Measurements from ENCODE around the gene GNG2. TPM values are rescaled to one million over a fixed set of nuclear protein-coding genes. Genes with fewer than 3 reads are reported as not detected.

GNG2 gene
- 100 to 1,000 TPM; 131 to 132 TPM for total RNA-seq

GRCh38 chr14:51860164-51860824 is at the start of gene GNG2:
TSS of gene GNG2 (plus strand) at chr14:51860612. CDS start at chr14:51950679, 90,067 bp downstream.
- Mint-ChIP-seq H3K4me1 (peaks cover 49% of the 10 kb centered on the region), H3K27me3 (no peaks in the 10 kb centered on the region), H3K27ac (peak within 1 kb of the TSS; percentile 91), H3K4me3 (peak within 1 kb of the TSS; percentile 90), H3K36me3 (peaks cover 29% of the 10 kb centered on the region), H3K9me3 (peaks cover 10% of the 10 kb centered on the region)
- DNase-seq, result peak; percentile 81

- Mint-ChIP-seq H3K4me3 (no peak overlapping the region), H3K36me3 (no peaks in the 10 kb centered on the region), H3K4me1 (no peaks in the 10 kb centered on the region), H3K27me3 (no peaks in the 10 kb centered on the region), H3K27ac (no peak overlapping the region), H3K9me3 (peaks cover 11% of the 10 kb centered on the region)
- no peak for DNase-seq
Measured at GRCh38 chr14:51811706-51812105, 48.7 kb upstream of the GNG2 start.

GRCh38 chr14:51816031-51816430 is 44.4 kb upstream of the GNG2 start:
- Mint-ChIP-seq H3K27ac (no peak overlapping the region), H3K4me3 (no peak overlapping the region)

GRCh38 chr14:51817326-51817725 is 43.1 kb upstream of the GNG2 start:
- no peak overlapping the region for H3K27ac Mint-ChIP-seq
- DNase-seq, result no peak
- no peaks in the 10 kb centered on the region for H3K27me3 Mint-ChIP-seq
- no peak overlapping the region for H3K4me3 Mint-ChIP-seq
- no peaks in the 10 kb centered on the region for H3K36me3 Mint-ChIP-seq
- no peaks in the 10 kb centered on the region for H3K4me1 Mint-ChIP-seq
- H3K9me3 Mint-ChIP-seq, result no peaks in the 10 kb centered on the region

More at GRCh38 chr14:51816031-51816430, 44.4 kb upstream of the GNG2 start:
- Mint-ChIP-seq H3K9me3 (no peaks in the 10 kb centered on the region), H3K27me3 (no peaks in the 10 kb centered on the region), H3K4me1 (no peaks in the 10 kb centered on the region), H3K36me3 (no peaks in the 10 kb centered on the region)
- DNase-seq, result no peak

GRCh38 chr14:51818748-51819380 is 41.5 kb upstream of the GNG2 start:
- Mint-ChIP-seq H3K27ac (no peak overlapping the region), H3K27me3 (no peaks in the 10 kb centered on the region), H3K4me1 (no peaks in the 10 kb centered on the region), H3K9me3 (no peaks in the 10 kb centered on the region), H3K36me3 (no peaks in the 10 kb centered on the region), H3K4me3 (no peak overlapping the region)
- no peak for DNase-seq

- Mint-ChIP-seq H3K27ac (no peak overlapping the region), H3K9me3 (no peaks in the 10 kb centered on the region), H3K4me1 (no peaks in the 10 kb centered on the region), H3K36me3 (no peaks in the 10 kb centered on the region), H3K27me3 (no peaks in the 10 kb centered on the region), H3K4me3 (no peak overlapping the region)
- DNase-seq, result no peak
Measured at GRCh38 chr14:51821822-51822221, 38.6 kb upstream of the GNG2 start.

GRCh38 chr14:51822499-51822898 is 37.9 kb upstream of the GNG2 start:
- Mint-ChIP-seq H3K9me3 (no peaks in the 10 kb centered on the region), H3K27me3 (no peaks in the 10 kb centered on the region), H3K4me3 (no peak overlapping the region), H3K36me3 (no peaks in the 10 kb centered on the region), H3K27ac (no peak overlapping the region), H3K4me1 (no peaks in the 10 kb centered on the region)
- DNase-seq, result no peak

- no peaks in the 10 kb centered on the region for H3K27me3 Mint-ChIP-seq
Measured at GRCh38 chr14:51823706-51824105, 36.7 kb upstream of the GNG2 start.

GRCh38 chr14:51824191-51824590 is 36.2 kb upstream of the GNG2 start:
- DNase-seq, result no peak
- H3K9me3 Mint-ChIP-seq, result no peaks in the 10 kb centered on the region
- no peak overlapping the region for H3K4me3 Mint-ChIP-seq
- H3K27me3 Mint-ChIP-seq, result no peaks in the 10 kb centered on the region
- no peaks in the 10 kb centered on the region for H3K4me1 Mint-ChIP-seq
- no peaks in the 10 kb centered on the region for H3K36me3 Mint-ChIP-seq
- no peak overlapping the region for H3K27ac Mint-ChIP-seq

More at GRCh38 chr14:51823706-51824105, 36.7 kb upstream of the GNG2 start:
- Mint-ChIP-seq H3K36me3 (no peaks in the 10 kb centered on the region), H3K4me3 (no peak overlapping the region), H3K4me1 (no peaks in the 10 kb centered on the region), H3K9me3 (no peaks in the 10 kb centered on the region), H3K27ac (no peak overlapping the region)
- DNase-seq, result no peak

GRCh38 chr14:51825926-51826325 is 34.5 kb upstream of the GNG2 start:
- H3K9me3 Mint-ChIP-seq, result no peaks in the 10 kb centered on the region
- no peak for DNase-seq
- no peak overlapping the region for H3K27ac Mint-ChIP-seq
- no peaks in the 10 kb centered on the region for H3K4me1 Mint-ChIP-seq
- H3K4me3 Mint-ChIP-seq, result no peak overlapping the region
- H3K36me3 Mint-ChIP-seq, result no peaks in the 10 kb centered on the region
- no peaks in the 10 kb centered on the region for H3K27me3 Mint-ChIP-seq

- no peaks in the 10 kb centered on the region for H3K27me3 Mint-ChIP-seq
- no peak overlapping the region for H3K4me3 Mint-ChIP-seq
- no peaks in the 10 kb centered on the region for H3K4me1 Mint-ChIP-seq
- no peaks in the 10 kb centered on the region for H3K36me3 Mint-ChIP-seq
- peak overlapping the region; percentile 32 for H3K27ac Mint-ChIP-seq
- no peaks in the 10 kb centered on the region for H3K9me3 Mint-ChIP-seq
- DNase-seq, result peak; percentile 68
Measured at GRCh38 chr14:51828017-51828797, 32.2 kb upstream of the GNG2 start.

- no peaks in the 10 kb centered on the region for H3K9me3 Mint-ChIP-seq
- no peaks in the 10 kb centered on the region for H3K36me3 Mint-ChIP-seq
- no peak overlapping the region for H3K4me3 Mint-ChIP-seq
- no peak for DNase-seq
- H3K27me3 Mint-ChIP-seq, result no peaks in the 10 kb centered on the region
- no peaks in the 10 kb centered on the region for H3K4me1 Mint-ChIP-seq
- no peak overlapping the region for H3K27ac Mint-ChIP-seq
Measured at GRCh38 chr14:51834240-51834639, 26.2 kb upstream of the GNG2 start.

GRCh38 chr14:51836417-51836816 is 24.0 kb upstream of the GNG2 start:
- no peak overlapping the region for H3K27ac Mint-ChIP-seq

GRCh38 chr14:51844081-51844881 is 16.1 kb upstream of the GNG2 start:
- peak overlapping the region; percentile 16 for H3K27ac Mint-ChIP-seq
- peaks cover 23% of the 10 kb centered on the region for H3K36me3 Mint-ChIP-seq
- peaks cover 3% of the 10 kb centered on the region for H3K27me3 Mint-ChIP-seq
- peaks cover 39% of the 10 kb centered on the region for H3K4me1 Mint-ChIP-seq
- no peak overlapping the region for H3K4me3 Mint-ChIP-seq
- DNase-seq, result no peak
- peaks cover 11% of the 10 kb centered on the region for H3K9me3 Mint-ChIP-seq

More at GRCh38 chr14:51836417-51836816, 24.0 kb upstream of the GNG2 start:
- Mint-ChIP-seq H3K27me3 (no peaks in the 10 kb centered on the region), H3K9me3 (no peaks in the 10 kb centered on the region), H3K4me3 (no peak overlapping the region), H3K36me3 (no peaks in the 10 kb centered on the region), H3K4me1 (no peaks in the 10 kb centered on the region)
- no peak for DNase-seq

GRCh38 chr14:51845811-51846210 is 14.6 kb upstream of the GNG2 start:
- H3K4me3 Mint-ChIP-seq, result peak overlapping the region; percentile 53
- H3K27ac Mint-ChIP-seq, result peak overlapping the region; percentile 99
- peaks cover 3% of the 10 kb centered on the region for H3K27me3 Mint-ChIP-seq
- peaks cover 36% of the 10 kb centered on the region for H3K36me3 Mint-ChIP-seq
- H3K9me3 Mint-ChIP-seq, result peaks cover 21% of the 10 kb centered on the region
- no peak for DNase-seq
- H3K4me1 Mint-ChIP-seq, result peaks cover 52% of the 10 kb centered on the region
